Neuronal stem cell (in vitro differentiated cells): ENCODE measurements around the gene NXPE3.

Experiments used
- DNase-seq: peaks from one replicate; pipeline ENCODE4 v3.0.0-alpha.2; 2013; ENCODE audit warnings: low spot score
- H2AFZ ChIP-seq: one replicate; pipeline ENCODE4 v1.6.1; 2013; ENCODE audit warnings: mild to moderate bottlenecking, low read length, inconsistent platforms
- H2AK5ac ChIP-seq: 2 replicates; pipeline ENCODE4 v1.6.1; 2013; ENCODE audit warnings: low read depth, mild to moderate bottlenecking, inconsistent platforms, low read length, moderate library complexity, mixed read lengths
- H2BK120ac ChIP-seq: 2 replicates; pipeline ENCODE4 v1.6.1; 2013; ENCODE audit warnings: low read depth, mild to moderate bottlenecking, inconsistent platforms, low read length, moderate library complexity, mixed read lengths
- H2BK12ac ChIP-seq: one replicate; pipeline ENCODE4 v1.6.1; 2013; ENCODE audit warnings: low read length, inconsistent platforms
- H2BK15ac ChIP-seq: 2 replicates; pipeline ENCODE4 v1.6.1; 2013; ENCODE audit warnings: mild to moderate bottlenecking, low read length, inconsistent platforms, mixed read lengths
- H2BK5ac ChIP-seq: one replicate; pipeline ENCODE4 v1.6.1; 2013; ENCODE audit warnings: inconsistent platforms, mild to moderate bottlenecking, low read length, moderate library complexity
- H3K14ac ChIP-seq: one replicate; pipeline ENCODE4 v1.6.1; 2013; ENCODE audit warnings: low read length, inconsistent platforms
- H3K18ac ChIP-seq: 2 replicates; pipeline ENCODE4 v1.6.1; 2013; ENCODE audit warnings: low read length, inconsistent platforms
- H3K23ac ChIP-seq: 2 replicates; pipeline ENCODE4 v1.6.1; 2013; ENCODE audit warnings: low read depth, mild to moderate bottlenecking, mixed read lengths, low read length, inconsistent platforms; ENCODE audit not compliant: poor library complexity
- H3K27ac ChIP-seq: replicated peaks from 3 replicates; pipeline ENCODE4 v1.5.1; 2013; ENCODE audit warnings: low read length, inconsistent platforms
- H3K27me3 ChIP-seq, 3 experiments: 2 replicates each; pipeline ENCODE4 v1.6.1; 2013; ENCODE audit warnings: low read length in 3 of 3, mild to moderate bottlenecking in 2 of 3, inconsistent platforms in 1 of 3, low read depth in 1 of 3, mixed read lengths in 1 of 3, moderate library complexity in 1 of 3; ENCODE audit not compliant: control insufficient read depth in 3 of 3, insufficient read depth in 3 of 3
- H3K36me3 ChIP-seq, 2 donors: replicated peaks in 1 of 2; 2 replicates each; pipeline ENCODE4 v1.6.1; 2013; ENCODE audit warnings: low read length in 2 of 2; ENCODE audit not compliant: control insufficient read depth in 2 of 2, insufficient read depth in 2 of 2
- H3K4ac ChIP-seq: 2 replicates; pipeline ENCODE4 v1.6.1; 2013; ENCODE audit warnings: inconsistent platforms, mild to moderate bottlenecking, low read length, moderate library complexity
- H3K4me1 ChIP-seq, 2 donors: 1 replicate in 1 of 2; 2 replicates in 1 of 2; pipeline ENCODE4 v1.6.1; 2013; ENCODE audit warnings: low read length in 2 of 2, low read depth in 1 of 2; ENCODE audit not compliant: control insufficient read depth in 2 of 2, insufficient read depth in 1 of 2
- H3K4me2 ChIP-seq: one replicate; pipeline ENCODE4 v1.6.1; 2013; ENCODE audit warnings: mild to moderate bottlenecking, low read length, inconsistent platforms; ENCODE audit not compliant: insufficient read depth, poor library complexity, severe bottlenecking
- H3K4me3 ChIP-seq, 2 donors: 2 replicates each; pipeline ENCODE4 v1.5.1; 2013; ENCODE audit warnings: low read length in 2 of 2, mild to moderate bottlenecking in 2 of 2, inconsistent platforms in 1 of 2, moderate library complexity in 1 of 2
- H3K79me1 ChIP-seq: one replicate; pipeline ENCODE4 v1.6.1; 2013; ENCODE audit warnings: low read depth, mild to moderate bottlenecking, inconsistent platforms, low read length, moderate library complexity
- H3K9ac ChIP-seq: one replicate; pipeline ENCODE4 v1.6.1; 2013; ENCODE audit warnings: mild to moderate bottlenecking, low read depth, low read length, inconsistent platforms; ENCODE audit not compliant: poor library complexity
- H3K9me3 ChIP-seq, 2 donors: replicated peaks in 1 of 2; 2 replicates each; pipeline versions ENCODE3 to v1.6.1; 2013; ENCODE audit warnings: low read length in 2 of 2, mild to moderate bottlenecking in 2 of 2, inconsistent platforms in 1 of 2, low read depth in 1 of 2, mixed read lengths in 1 of 2, moderate library complexity in 1 of 2; ENCODE audit not compliant: control insufficient read depth in 2 of 2, insufficient read depth in 1 of 2
- H4K8ac ChIP-seq: one replicate; pipeline ENCODE4 v1.6.1; 2013; ENCODE audit warnings: low read depth, mild to moderate bottlenecking, inconsistent platforms, low read length, moderate library complexity
- H4K91ac ChIP-seq: one replicate; pipeline ENCODE4 v1.6.1; 2013; ENCODE audit warnings: low read length, low read depth, mild to moderate bottlenecking, inconsistent platforms; ENCODE audit not compliant: poor library complexity
- WGBS, 2 donors: extraction: QIAGEN DNeasy Blood & Tissue Kit; methylation state at CpG; one replicate each; pipeline ENCODE4 v1.1.7; 2013; ENCODE audit warnings: missing lambda C conversion rate in 2 of 2, mixed read lengths in 1 of 2; ENCODE audit not compliant: insufficient read length in 2 of 2, insufficient replicate concordance in 1 of 2; ENCODE audit errors: extremely low coverage in 2 of 2; 5-methylcytosine and 5-hydroxymethylcytosine counted together

Gene NXPE3

DNA sequence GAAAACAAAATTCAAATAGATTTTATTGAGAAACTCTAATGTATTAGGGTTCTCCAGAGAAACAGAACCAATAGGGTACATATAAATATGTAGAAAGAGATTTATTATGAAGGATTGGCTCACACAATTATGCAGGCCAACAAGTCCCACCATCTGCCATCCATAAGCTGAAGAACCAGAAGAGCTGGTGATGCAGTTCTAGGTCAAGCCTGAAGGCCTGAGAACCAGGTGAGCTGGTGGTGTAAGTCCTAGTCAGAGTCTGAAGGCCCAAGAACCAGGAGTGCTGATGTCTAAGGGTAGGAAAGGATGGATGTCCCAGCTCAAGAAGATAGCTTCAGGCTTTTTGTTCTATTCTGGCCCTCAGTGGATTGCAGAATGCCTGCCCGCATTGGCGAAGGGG is 67.7 kb downstream of the NXPE3 start:
- H2BK15ac ChIP-seq: no peak overlapping the region
- no peak overlapping the region for H2BK120ac ChIP-seq
- H3K4me3 ChIP-seq: no peak overlapping the region
- no peak overlapping the region for H3K4me2 ChIP-seq
- H3K14ac ChIP-seq: no peak overlapping the region
- H3K36me3 ChIP-seq: peaks cover 0 to under 1% of the 10 kb centered on the region in 2 donors
- H2AFZ ChIP-seq: no peak overlapping the region
- H3K79me1 ChIP-seq: peaks cover 3% of the 10 kb centered on the region
- H2BK5ac ChIP-seq: no peak overlapping the region
- no CpG with 5 or more reads among the region's 2 CpGs for WGBS, 2 donors
- no peak overlapping the region for H3K4ac ChIP-seq
- H4K8ac ChIP-seq: no peak overlapping the region
- H3K18ac ChIP-seq: no peak overlapping the region
- no peaks in the 10 kb centered on the region for H3K9me3 ChIP-seq
- H3K27me3 ChIP-seq: no peaks in the 10 kb centered on the region
- H3K27ac ChIP-seq: peak overlapping the region; percentile 17
- H2BK12ac ChIP-seq: no peak overlapping the region
- H3K9ac ChIP-seq: no peak overlapping the region
- H4K91ac ChIP-seq: no peak overlapping the region
- H3K4me1 ChIP-seq: peaks cover 7 to 11% of the 10 kb centered on the region in 2 donors
- no peak overlapping the region for H3K23ac ChIP-seq
- DNase-seq: no peak
- no peak overlapping the region for H2AK5ac ChIP-seq

DNA sequence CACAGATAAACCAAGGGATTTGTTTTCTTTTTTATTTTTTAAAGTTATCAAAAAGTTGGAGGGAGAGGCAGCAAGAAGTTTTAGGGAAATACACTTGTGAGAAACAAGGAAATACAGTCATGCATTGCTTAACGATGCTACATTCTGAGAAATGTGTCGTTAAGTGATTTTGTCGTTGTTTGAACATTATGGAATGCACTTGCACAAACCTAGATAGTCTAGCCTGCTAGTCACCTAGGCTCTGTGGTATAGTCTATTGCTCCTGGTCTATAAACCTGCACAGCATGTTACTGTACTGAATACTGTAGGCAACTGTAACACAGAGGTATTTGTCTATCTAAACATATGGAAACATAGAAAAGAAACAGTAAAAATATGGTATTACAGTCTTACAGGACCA is 68.3 kb downstream of the NXPE3 start:
- DNase-seq: no peak
- no CpG with 5 or more reads among the region's 3 CpGs for WGBS, 2 donors
- H3K36me3 ChIP-seq: peaks cover 2 to 7% of the 10 kb centered on the region in 2 donors

DNA sequence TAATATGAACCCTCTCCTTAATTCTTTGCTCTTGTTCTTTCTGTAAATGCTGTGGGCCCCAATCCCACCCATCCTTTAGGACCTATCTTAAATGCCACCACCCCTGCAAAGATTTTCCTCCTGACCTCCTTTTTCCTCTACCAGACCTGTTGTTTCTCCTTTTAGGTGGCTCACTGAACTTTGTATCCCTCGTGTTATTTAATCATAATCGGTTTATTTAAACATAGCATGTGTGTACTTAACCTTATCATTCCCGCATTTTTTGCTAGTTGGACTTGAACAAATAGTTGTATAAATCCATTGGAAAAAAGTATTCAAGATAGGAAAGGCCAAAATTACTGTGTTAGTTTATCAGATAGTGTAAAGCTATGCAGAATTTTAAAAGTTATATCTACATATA is 69.3 kb downstream of the NXPE3 start:
- no peak overlapping the region for H2BK15ac ChIP-seq
- peak overlapping the region; percentile 97 for H2AFZ ChIP-seq
- peaks cover 6% of the 10 kb centered on the region for H3K79me1 ChIP-seq
- DNase-seq: no peak
- WGBS, 2 donors: no CpG with 5 or more reads among the region's 3 CpGs
- H3K27me3 ChIP-seq: no peaks in the 10 kb centered on the region
- H3K9me3 ChIP-seq: no peaks in the 10 kb centered on the region
- no peak overlapping the region for H3K23ac ChIP-seq
- H2BK5ac ChIP-seq: no peak overlapping the region
- no peak overlapping the region for H3K4ac ChIP-seq
- H3K18ac ChIP-seq: no peak overlapping the region
- H4K8ac ChIP-seq: no peak overlapping the region
- H2AK5ac ChIP-seq: no peak overlapping the region
- peaks cover 8 to 17% of the 10 kb centered on the region in 2 donors for H3K36me3 ChIP-seq
- H3K4me3 ChIP-seq: no peak overlapping the region
- H2BK120ac ChIP-seq: no peak overlapping the region
- no peak overlapping the region for H2BK12ac ChIP-seq
- peaks cover 5 to 6% of the 10 kb centered on the region in 2 donors for H3K4me1 ChIP-seq
- H3K9ac ChIP-seq: no peak overlapping the region
- no peak overlapping the region for H3K14ac ChIP-seq
- H4K91ac ChIP-seq: no peak overlapping the region
- H3K27ac ChIP-seq: no peak overlapping the region
- no peak overlapping the region for H3K4me2 ChIP-seq

More for the DNA sequence above, 68.3 kb downstream of the NXPE3 start:
- Histone ChIP-seq H3K4me1 (peaks cover 7% of the 10 kb centered on the region in 2 donors), H3K23ac (no peak overlapping the region), H2BK120ac (no peak overlapping the region), H4K8ac (no peak overlapping the region), H3K18ac (no peak overlapping the region), H3K9me3 (no peaks in the 10 kb centered on the region), H2AFZ (no peak overlapping the region), H3K79me1 (peaks cover 3% of the 10 kb centered on the region), H3K4ac (no peak overlapping the region), H3K27ac (no peak overlapping the region), H3K27me3 (no peaks in the 10 kb centered on the region), H2BK12ac (no peak overlapping the region), H4K91ac (no peak overlapping the region), H2BK5ac (no peak overlapping the region), H2AK5ac (no peak overlapping the region), H3K4me2 (no peak overlapping the region), H3K4me3 (no peak overlapping the region), H2BK15ac (no peak overlapping the region), H3K14ac (no peak overlapping the region), H3K9ac (no peak overlapping the region)

DNA sequence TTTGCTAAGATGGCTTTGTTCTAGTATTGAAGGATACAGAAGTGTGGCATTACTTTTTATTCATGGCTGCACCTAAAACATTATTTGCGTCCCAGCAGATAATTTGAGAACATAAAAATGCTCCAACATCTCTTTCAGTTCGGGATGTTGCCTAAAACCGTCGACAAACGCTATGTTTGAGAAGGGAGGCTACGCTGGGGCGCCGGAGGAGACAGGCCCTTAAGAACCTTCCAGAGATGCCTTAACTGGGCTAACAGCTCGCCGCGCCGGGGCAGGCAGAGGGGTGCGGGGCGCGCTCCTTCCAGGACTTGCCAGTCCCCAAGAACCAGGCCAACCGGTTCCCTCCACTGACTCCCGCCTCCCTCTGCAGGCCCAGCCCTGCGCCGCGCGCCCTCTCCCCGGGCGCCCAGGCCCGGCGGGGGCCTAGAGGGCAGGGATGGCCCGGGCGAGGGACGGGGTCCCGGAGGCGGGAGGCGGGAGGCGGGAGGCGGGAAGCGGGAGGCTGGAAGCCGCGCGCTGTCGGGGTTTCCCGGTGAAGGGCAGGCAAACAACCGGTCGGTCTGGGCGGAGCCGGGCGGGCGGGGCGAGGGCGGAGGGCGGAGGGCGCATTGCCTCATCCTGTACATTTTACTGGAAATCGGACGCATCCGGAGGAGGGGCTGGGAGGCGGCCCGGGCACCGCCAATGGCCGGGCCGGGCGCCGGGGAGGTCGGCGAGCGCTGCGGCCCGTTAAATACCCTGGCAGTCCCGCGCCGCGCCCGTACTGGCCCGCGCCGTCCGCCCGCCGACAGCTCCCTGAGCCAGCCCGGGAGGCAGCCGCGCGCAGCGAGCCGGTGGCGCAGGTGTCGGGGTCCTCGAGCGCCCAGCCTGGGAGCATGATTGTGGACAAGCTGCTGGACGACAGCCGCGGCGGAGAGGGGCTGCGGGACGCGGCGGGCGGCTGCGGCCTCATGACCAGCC is 70.0 kb downstream of the NXPE3 start, which contains the start of gene NFKBIZ:
TSS of gene NFKBIZ (plus strand) at position 761 of the 960 bp plus-strand sequence. CDS start at position 876, 115 bp downstream.
- Histone ChIP-seq H3K4ac (peak within 1 kb of the TSS; percentile 37), H2BK120ac (peak within 1 kb of the TSS; percentile 41), H3K27me3 (no peaks in the 10 kb centered on the region), H3K36me3 (peaks cover 11 to 24% of the 10 kb centered on the region in 2 donors), H2AFZ (peak within 1 kb of the TSS; percentile 97), H3K23ac (peak within 1 kb of the TSS; percentile 99), H3K9ac (peak within 1 kb of the TSS; percentile 93), H2BK12ac (peak within 1 kb of the TSS; percentile 41), H3K9me3 (no peaks in the 10 kb centered on the region), H3K79me1 (peaks cover 7% of the 10 kb centered on the region), H3K4me1 (peaks cover 5 to 6% of the 10 kb centered on the region in 2 donors), H3K4me3 (peak within 1 kb of the TSS; percentile 65 to 99), H2BK15ac (no peak within 1 kb of the TSS), H2BK5ac (no peak within 1 kb of the TSS), H3K18ac (peak within 1 kb of the TSS; percentile 95), H3K4me2 (peak within 1 kb of the TSS; percentile 67), H4K8ac (no peak within 1 kb of the TSS), H3K27ac (peak within 1 kb of the TSS; percentile 79), H2AK5ac (no peak within 1 kb of the TSS), H3K14ac (peak within 1 kb of the TSS; percentile 56), H4K91ac (no peak within 1 kb of the TSS)
- WGBS, 2 donors: no CpG with 5 or more reads among the region's 95 CpGs
- DNase-seq: peak; percentile 81
